Activated CD8-positive, alpha-beta memory T cell treated with anti-CD3 and anti-CD28 coated beads, Interleukin-2, amount 50 U/mL, for 1 hour (primary cell): ENCODE data around the gene TMEM184B.
"Not testable (repeated sequence)": the region's sequence is repeated elsewhere in the genome, so short reads cannot be mapped to it uniquely, and the experiment has no call there.

Source experiments
- DNase-seq: peaks from one replicate; pipeline ENCODE4 v3.0.0-alpha.2; 2020; ENCODE audit errors: extremely low read depth

Gene TMEM184B

DNA sequence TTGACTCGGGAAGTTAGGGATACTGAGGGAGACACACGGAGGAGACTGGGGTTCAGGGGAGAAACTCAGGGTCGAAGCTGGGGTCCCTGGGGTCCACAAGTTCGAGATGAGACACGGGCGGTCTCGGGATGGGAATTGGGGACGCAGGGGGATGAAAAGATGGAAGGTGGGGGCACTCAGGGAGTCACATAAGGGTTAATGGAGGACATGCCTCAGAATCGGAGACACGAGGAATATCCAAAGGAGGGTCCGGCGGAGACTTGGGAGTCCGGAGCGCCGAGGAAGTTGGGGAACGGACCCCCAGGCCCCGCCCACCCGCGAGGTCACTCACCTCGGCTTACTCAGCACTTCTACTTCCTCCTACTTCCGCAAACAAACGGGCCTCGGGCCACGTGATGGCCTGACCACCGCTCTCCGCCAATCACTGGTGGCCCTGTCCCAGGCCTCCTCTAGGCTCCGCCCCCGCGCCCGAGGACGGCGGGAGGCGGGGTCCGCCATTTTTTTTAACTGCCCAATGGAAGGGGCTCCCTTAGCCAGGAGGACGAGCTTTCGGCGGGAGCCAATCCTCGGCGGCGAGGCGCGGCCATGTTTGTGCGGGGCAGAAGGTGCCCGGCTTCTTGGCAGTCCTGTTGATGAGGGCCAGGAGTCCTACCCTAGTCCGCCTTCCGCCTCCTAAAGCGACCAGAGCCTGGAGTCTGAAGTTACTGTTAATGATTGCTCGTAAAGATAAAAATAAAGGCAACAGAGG lies 91.2 kb downstream of the TMEM184B start, which contains the start of gene PLA2G6:
Gene PLA2G6, minus strand, starts transcription at position 378 of the 748 bp plus-strand sequence. CDS start 12,404 bp downstream, outside the sequence.
- DNase-seq, result peak; percentile 80

DNA sequence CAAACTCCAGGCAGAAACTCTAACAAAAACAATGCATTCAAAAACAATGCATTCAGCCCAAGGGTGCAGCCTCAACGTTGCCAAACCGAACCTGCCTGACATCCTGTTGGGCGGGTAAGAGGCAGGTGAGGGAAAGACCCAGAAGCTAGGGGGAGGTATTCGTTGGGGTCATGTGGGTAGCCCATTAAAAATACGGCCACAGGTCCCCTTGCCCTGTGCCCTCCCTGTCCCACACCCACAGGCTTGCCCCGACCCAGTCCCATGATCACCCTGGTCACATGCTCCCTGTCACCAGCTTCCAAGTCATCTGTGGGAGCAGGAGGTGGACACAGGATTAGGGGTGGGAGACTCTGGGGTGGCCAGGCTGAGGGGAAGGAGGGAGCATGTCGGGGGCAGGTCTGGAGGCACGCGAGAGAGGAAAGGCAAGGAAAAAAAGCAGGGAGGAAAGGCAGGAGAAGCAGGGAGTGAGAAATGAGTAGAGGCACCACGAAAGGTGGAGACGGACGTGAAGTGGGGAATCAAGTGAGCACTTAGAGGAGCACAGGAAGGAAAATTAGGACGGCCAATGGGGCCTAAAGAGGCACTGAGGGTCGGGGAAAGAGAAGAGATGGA lies 91.9 kb downstream of the TMEM184B start:
- DNase-seq, result no peak

DNA sequence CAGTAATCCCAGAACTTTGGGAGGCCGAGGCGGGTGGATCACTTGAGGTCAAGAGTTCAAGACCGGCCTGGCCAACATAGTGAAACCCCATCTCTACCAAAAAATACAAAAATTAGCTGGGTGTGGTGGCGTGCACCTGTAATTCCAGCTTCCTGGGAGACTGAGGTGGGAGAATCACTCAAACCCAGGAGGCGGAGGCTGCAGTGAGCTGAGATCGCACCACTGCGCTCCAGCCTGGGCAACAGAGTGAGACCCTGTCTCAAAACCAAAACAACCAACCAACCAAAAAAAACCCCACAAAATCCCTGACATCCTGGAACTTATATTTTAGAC lies 94.2 kb downstream of the TMEM184B start:
- DNase-seq, result not testable (repeated sequence)

DNA sequence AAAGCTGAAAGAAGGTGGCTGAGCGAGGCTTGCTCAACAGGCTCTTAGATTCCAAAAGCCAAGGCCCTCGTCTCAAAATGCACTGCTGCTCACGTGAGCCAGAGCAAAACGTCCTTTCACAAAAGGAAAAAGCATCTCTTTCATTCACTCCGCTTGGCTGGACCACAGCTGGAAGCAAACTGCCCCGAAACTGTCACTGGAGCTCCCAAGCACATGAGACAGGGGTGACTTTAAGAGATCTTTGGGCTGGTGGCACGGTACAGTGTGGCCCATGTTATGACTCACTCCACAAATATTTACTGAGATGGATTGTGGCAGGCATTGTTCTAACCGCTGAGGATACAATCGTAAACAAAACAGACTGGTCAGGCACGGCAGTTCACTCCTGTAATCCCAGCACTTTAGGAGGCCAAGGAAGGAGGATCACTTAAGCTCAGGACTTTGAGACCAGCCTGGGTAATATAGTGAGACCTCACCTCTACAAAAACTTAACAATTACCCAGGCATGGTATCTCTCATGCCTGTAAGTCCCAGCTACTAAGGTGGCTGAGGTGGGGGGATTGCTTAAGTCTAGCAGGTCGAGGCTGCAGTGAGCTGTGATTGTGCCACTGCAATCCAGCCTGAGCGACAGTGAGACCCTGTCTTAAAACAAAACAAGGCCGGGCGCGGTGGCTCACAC lies 94.7 kb downstream of the TMEM184B start:
- no peak for DNase-seq

DNA sequence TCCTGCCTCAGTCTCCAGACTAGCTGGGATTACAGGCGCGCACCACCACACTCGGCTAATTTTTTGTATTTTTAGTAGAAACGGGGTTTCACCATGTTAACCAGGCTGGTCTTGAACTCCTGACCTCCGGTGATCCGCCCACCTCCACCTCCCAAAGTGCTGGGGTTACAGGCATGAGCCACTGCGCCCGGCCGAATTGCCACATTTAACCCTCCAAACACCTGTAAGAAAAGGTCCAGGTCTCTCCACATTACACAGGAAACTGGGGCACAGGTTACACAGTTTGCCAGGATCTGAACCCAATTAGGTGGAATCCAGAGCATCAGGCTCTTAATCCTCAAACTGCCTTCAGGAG lies 95.3 kb downstream of the TMEM184B start:
- not testable (repeated sequence) for DNase-seq

DNA sequence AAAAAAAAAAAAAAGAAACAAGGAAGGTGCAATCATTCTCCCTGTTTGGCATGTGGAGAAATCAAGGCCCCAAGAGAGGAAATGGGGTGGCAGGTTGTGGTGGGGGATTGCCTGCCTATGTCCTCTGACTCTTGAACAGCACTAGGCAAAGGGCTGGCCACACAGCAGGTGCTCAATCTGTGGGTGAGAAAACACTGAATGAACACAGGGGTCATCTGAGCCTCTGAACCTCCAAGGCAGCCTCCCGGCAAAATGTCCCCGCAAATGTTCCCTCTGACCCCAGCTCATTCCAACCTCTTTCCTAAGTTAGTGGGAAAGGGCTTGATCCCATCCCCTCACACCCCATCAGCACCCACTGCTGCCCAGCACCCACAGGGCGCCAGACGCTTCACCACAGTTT lies 95.8 kb downstream of the TMEM184B start:
- no peak for DNase-seq

DNA sequence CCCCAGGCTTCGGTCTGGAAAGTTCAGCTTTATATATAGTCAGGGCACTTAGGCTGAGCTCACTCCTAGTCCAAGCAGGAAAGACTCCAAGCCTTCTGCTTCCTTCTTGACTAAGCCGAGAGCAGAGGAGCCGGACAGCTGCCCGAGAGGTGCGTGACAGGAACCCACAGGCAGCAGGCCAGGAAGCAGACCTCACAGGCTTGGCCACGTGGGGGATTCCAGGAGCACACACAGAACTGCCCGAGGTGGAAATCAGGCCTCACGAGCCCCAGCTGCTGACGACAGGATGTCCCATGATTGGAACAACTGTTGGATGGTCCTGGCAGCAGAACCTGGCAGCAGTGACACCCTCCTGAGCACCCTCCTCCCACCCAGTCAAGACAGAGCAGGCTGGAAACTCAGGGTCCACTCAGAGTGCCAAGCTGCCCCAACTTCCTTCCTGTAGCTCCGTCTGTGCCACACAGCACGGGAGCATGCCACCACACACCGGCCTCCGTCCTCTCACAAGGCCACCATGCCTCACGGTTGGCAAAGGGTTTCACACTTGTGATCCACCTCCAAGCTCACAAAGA lies 96.6 kb downstream of the TMEM184B start:
- DNase-seq, result no peak

DNA sequence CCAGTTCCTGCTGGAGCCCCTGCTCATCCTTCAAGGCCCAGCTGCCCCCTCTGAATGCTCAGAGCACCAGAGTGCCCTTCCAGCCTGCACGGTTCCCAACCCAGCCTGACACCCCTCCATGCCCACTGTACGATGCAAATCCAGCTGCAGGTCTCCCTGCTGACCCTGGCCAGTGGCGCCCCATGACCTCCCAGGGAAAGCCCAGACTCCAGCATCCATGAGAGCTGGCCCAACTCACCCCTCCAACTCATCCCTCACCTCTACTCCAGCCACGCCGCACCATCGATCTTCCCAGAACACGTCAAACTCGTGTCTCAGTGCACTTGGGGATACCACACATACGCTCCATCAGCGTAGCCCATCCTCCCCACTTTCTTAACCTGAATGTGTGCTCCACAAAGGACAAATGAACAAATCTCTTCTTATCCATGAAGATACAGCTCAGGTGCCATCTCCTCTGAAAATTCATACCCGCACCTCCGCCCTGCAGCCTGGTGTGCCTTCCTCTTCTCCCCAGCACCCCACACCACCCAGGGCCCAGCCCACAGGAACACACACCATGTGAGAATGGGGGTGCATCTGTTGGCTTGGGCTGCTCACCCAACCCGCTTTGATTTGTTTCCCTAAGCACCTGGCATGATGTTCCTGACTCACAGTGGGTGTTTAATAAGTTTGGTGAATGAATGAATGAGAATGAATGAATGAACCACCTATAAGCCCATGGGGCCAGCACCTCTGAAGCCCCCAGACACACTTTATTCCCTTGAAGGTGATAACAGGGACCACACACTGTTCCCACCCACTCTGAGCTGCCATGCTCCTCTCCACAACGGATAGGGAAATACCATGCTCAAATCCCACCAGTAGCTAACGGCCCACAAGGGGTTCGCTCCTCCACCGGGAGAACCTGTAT lies 97.3 kb downstream of the TMEM184B start:
- no peak for DNase-seq

DNA sequence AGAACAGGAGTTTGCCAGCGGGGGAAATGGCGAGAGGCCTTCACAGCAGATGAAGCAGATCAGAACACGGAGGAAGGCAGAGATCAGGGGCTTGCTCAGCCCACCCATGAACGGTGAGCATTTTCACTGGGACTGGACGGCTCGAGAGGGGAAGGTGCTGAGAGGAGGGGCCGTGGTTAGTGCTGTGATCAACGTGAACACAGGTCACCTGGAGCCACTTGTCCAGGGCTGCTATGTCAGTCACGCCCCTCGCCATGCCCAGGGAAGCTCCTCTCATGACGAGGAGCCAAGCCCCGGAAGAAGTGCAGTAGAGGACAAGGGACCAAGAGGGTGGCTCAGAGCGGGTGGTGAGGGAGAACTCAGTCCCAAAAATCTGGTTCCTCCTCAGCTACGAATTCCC lies 98.2 kb downstream of the TMEM184B start:
- no peak for DNase-seq

DNA sequence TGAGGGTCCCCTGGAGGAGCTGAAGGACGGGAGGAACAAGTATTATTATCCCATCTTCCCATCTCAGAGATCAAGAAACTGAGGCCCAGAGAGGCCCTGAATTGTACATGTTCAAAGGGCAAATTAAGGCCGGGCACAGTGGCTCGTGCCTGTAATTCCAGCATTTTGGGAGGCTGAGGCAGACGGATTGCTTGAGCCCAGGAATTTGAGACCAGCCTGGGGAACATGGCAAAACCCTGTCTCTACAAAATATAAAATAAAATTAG lies 99.2 kb downstream of the TMEM184B start:
- no peak for DNase-seq

DNA sequence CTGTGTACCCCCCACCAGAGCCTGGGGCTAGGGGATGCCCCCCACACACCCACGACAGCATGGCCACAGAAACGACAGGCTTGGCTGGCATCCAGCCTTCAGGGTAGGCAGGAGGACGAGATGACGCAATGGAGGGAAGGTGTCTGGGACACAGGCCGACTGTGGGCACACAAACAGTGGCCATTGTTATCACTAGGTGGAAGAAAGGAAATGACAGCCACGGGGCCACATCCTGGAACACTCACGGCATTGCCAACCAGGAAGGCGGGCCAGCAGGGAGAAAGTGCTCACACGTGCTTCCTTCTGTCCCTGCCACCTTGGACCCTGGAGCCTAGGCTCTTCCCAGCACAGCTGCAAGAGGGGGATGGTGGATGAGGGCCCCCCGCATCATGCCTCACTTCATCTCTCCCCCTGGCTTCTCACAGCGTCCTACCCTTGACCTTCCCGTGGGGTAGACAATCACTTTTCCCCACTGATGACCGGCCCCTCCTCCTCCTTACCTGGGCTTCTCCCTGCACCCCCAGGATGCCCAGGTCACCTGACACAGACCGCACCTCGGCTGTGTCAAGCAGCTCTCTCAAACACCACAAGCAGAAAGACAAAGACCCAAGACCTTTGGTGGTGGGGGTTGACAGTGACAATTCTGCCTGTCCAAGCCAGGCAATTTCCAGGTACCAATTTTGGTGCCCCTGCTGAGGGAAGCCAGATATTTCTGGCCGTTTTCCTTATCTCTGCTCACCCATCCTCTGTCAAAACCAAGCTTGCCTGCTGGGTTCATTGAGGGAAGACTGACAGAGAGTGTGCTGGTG lies 99.8 kb downstream of the TMEM184B start:
- DNase-seq, result peak; percentile 57

DNA sequence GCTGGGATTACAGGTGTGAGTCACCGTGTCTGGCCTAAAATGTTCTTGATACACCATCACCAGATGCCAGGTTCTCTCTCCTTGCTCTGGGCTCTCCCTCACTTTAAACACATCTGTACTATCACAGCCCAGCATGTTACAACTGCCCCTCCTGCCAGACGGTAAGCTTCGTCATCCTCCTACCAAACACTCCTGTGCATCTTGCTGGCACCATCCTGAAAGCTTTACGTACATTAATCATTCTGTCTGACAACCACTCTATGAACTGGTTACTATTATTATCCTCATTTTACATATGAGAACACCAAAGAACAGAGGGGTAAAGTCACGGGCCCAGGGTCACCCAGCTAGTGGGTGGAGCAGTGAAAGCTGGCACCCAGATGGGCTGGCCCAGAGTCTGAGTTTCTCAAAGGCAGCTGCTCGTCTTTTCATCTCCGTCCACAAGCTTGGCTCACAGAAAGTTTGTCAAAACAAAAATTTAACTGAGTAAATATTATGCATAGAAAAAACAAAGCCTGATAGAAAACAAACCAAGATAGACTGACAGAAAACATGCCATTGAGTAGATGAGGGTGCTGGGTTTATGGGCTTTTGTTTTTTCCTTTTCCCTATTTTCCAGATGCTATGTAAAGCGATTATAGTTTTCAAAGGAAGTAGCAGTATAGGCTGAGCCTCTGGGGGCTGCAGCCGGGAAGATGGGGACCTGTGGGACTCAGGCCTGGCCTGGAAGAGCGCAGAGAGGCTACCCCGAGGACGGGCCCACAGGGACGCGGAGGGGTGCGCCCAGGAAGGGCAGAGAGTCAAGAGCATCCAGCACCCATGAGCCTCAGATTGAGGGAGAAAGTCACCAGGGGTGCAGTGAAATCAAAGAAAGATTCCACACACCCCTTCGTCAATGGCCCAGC lies 100.6 kb downstream of the TMEM184B start:
- no peak for DNase-seq

DNA sequence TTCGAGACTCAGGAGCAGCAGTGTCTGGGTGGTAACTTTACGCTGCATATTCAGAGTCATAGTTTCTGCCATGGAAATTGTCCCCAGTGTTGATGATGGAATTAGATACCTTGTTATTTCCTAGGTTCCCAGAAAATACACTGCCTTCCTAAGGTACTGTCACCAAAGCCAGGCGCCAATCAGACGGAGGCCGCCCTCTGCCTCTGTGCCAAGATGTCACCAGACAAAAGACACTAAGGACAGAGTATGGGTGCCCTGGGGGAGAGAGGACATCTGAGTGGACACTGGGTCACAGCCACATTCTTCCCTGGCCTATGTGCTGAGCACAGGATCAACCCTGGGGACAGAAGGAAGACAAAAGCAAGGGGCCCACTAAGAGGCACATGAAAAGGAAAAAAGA lies 102.3 kb downstream of the TMEM184B start:
- DNase-seq, result no peak
